GM12864 (cell line): ENCODE results near the gene CDHR1.

Experiments used
- DNase-seq: peaks from one replicate; pipeline ENCODE4 v3.0.0-alpha.2; 2011; ENCODE audit warnings: low read depth
- H3K4me3 ChIP-seq: 2 replicates; pipeline ENCODE4 v1.5.1; 2011; ENCODE audit warnings: mild to moderate bottlenecking, low read depth, low read length, control low read depth
- TF ChIP-seq, protein P1 (sequence below): IDR thresholded peaks from 2 replicates; pipeline ENCODE4 v1.5.1; 2011; ENCODE audit warnings: low read depth, mild to moderate bottlenecking, moderate library complexity, low read length, control low read depth, inconsistent platforms; ENCODE audit errors: missing control alignments

The CDHR1 gene

DNA sequence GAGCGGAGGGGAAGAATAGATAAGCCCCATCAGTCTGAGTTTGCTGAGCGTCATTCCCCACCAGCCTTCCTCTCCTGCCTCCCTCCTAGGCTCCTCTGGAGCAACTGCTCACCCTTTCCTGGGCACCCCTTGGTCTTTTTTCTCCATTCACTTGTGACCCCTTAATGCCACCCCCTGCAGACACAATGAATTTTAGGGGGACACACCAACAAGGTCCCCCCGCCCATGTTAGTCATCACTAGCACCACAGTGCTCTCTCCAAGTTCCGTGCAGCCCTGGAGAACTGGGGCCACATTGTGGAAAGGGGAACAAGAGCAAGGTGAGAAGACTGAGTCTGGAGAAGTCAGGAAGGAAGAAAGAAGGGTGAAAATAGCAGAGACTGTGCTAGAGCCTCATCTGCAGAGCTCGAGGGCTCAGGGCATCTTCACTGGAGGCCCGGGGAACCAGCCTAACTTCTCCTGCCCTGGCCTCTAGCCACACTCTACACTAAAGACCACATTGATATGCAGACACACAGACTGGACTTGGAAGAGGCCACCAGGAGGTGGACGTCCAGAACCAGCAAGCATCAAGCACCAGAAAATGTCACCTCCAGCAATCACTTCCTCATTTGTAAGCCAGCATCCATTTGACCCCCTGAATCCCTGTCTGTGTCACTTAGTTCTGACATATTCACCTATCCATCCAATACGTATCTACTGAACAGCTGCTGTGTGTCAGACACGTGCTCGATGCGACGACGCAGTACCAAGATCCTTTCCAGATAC, 68.0 kb downstream of the CDHR1 start:
- no peak for DNase-seq
- TF ChIP-seq, protein P1, sequence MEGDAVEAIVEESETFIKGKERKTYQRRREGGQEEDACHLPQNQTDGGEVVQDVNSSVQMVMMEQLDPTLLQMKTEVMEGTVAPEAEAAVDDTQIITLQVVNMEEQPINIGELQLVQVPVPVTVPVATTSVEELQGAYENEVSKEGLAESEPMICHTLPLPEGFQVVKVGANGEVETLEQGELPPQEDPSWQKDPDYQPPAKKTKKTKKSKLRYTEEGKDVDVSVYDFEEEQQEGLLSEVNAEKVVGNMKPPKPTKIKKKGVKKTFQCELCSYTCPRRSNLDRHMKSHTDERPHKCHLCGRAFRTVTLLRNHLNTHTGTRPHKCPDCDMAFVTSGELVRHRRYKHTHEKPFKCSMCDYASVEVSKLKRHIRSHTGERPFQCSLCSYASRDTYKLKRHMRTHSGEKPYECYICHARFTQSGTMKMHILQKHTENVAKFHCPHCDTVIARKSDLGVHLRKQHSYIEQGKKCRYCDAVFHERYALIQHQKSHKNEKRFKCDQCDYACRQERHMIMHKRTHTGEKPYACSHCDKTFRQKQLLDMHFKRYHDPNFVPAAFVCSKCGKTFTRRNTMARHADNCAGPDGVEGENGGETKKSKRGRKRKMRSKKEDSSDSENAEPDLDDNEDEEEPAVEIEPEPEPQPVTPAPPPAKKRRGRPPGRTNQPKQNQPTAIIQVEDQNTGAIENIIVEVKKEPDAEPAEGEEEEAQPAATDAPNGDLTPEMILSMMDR, result no peak
- no peak overlapping the region for H3K4me3 ChIP-seq

DNA sequence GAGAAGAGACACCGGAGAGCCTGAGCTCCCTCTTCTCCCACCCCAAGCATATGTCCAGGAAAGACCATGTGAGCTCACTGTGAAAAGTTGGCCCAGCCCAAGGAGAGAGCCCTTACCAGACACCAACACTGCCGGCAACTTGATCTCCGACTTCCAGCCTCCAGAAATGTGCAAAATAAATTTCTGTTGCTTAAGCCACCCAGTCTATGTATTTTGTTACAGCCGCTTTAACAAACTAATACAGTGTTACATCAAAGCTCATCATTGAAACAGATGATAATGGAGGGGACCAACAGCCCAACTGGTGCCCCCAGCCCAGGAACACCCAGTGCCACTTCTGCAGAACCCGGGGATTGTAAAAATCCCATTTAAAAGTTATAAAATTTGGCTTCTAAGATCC, 69.4 kb downstream of the CDHR1 start:
- DNase-seq, result no peak
- TF ChIP-seq, protein P1, result no peak
- no peak overlapping the region for H3K4me3 ChIP-seq

DNA sequence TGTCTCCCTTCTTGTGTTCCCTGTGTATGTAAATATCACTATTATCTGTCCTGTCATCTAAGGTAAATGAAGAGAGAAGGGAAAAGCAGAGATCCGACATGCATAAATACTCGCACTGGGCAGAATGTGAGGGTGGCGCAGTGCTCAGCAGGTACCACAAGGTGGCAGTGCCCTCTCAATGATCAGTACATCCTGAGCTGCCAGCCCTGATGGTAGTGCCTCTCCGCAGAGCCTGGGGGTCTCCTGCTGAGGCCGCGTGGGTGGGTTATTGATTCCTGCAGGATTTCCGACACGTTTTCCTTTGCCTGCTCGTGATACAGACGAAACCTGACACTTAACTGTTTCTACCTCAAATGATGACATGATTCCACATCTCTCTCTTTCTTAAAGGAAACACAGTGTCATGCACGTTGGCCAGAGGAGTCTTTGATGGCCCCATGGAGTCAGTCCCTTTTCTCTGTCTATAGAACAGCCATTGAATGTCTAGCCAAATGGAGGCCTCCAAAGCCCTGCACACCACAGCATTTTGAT, 70.3 kb downstream of the CDHR1 start:
- TF ChIP-seq, protein P1, result peak; percentile 99
- H3K4me3 ChIP-seq, result no peak overlapping the region
- DNase-seq, result no peak

DNA sequence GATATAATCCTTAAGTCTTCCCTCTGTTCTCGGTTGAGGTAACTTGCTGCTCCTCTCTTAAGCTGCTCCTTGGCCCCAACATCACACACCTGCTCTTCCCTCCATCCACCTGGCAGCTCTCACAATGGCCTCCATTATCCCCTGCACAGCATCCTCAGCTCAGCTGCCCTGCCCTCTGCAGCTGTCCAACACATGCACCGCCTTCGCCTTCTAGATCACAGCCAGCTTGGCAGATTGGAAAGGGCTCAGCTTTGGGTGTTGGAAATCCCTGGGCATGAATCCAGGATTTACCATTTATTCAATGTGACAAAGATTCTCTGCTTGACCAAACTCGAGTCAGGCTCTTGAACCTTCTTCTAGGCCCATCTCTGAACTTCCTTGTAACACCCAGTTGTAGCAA, 71.1 kb downstream of the CDHR1 start:
- TF ChIP-seq, protein P1, result no peak
- DNase-seq, result no peak
- no peak overlapping the region for H3K4me3 ChIP-seq

DNA sequence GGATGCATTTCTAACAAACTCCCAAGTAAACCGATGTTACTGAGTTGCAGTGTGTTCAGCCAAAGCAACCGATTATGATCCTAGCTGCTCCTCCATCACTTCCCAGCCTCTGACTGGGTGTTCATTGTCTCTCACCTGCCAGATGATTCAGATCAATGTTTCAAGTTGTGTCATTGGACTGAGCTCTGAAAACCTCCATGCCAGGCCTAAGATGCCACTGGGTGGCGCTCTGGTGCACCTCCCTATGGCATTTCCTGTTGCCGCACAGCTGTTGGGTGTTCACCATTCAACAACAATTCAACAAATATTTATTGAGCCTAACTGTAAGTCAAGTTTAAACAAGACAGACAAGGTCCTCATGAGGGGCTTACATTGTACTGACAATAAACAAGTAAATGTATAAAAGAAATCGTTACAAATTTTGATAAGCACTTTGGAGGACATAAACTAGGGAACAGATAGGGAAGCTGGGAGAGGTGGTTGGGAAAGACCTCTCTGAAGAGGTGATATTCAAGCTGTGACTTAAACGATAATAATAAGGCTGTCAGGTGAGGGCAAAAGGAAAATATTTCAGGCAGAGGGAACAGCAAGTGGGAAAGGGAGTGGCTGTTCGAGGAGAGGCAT, 73.3 kb downstream of the CDHR1 start:
- DNase-seq, result no peak
- TF ChIP-seq, protein P1, result peak; percentile 76
- H3K4me3 ChIP-seq, result no peak overlapping the region

DNA sequence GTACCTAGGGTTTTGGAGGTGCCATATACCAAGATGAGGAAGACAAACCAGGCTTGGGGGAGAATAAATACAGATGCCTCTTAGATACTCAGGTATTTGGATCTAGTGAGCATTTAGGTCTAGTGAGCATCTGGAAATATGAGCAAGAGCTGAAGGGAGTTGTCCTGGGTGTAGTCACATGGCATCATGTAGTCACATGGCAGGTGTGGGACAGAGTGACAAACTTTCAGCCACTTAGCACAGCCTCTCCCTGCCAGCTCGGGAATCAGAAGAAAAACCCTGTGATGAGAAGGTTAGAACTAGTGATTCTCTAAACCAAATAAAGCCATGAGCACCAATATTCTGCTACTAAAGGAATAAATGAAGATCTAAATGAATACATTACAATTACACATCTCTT, 74.8 kb downstream of the CDHR1 start:
- no peak for DNase-seq
- no peak overlapping the region for H3K4me3 ChIP-seq
- TF ChIP-seq, protein P1, result no peak
